Astrocyte (in vitro differentiated cells and primary cell): ENCODE data around the gene TANGO2. TPM values are rescaled to one million over a fixed set of nuclear protein-coding genes. Genes with fewer than 3 reads are reported as not detected.
A peak's percentile ranks its signal among the peaks of the same experiment; 100 is the strongest.

Experiments used
- DNase-seq: peaks from one replicate; pipeline ENCODE4 v3.0.0-alpha.2; 2010; ENCODE audit warnings: low read depth
- FAIRE-seq: peaks from 2 replicates; lab custom pipeline; 2011; peaks lifted over from hg19 to GRCh38; lab: Jason Lieb, UNC
- H2AFZ ChIP-seq: 2 replicates; pipeline ENCODE4 v1.6.0; 2012; ENCODE audit warnings: low read depth, low read length, inconsistent platforms
- H3K27ac ChIP-seq: 2 replicates; pipeline ENCODE4 v1.5.1; 2011; ENCODE audit warnings: low read depth, low read length, inconsistent platforms
- H3K27me3 ChIP-seq: 2 replicates; pipeline ENCODE4 v1.6.0; 2011; ENCODE audit warnings: low read length, inconsistent platforms; ENCODE audit not compliant: insufficient read depth
- H3K36me3 ChIP-seq: 2 replicates; pipeline ENCODE4 v1.5.1; 2011; ENCODE audit warnings: low read length, inconsistent platforms; ENCODE audit not compliant: insufficient read depth
- H3K4me1 ChIP-seq: 2 replicates; pipeline ENCODE4 v1.5.1; 2011; ENCODE audit warnings: low read length, inconsistent platforms; ENCODE audit not compliant: insufficient read depth
- H3K4me2 ChIP-seq: 2 replicates; pipeline ENCODE4 v1.6.0; 2012; ENCODE audit warnings: low read length, inconsistent platforms
- H3K4me3 ChIP-seq: 2 replicates; pipeline ENCODE4 v1.5.1; 2011; ENCODE audit warnings: low read depth, mild to moderate bottlenecking, low read length, inconsistent platforms; ENCODE audit not compliant: insufficient read depth
- H3K79me2 ChIP-seq: 2 replicates; pipeline ENCODE4 v1.6.0; 2012; ENCODE audit warnings: mild to moderate bottlenecking, low read length, inconsistent platforms; ENCODE audit not compliant: insufficient read depth
- H3K9ac ChIP-seq: 2 replicates; pipeline ENCODE4 v1.6.0; 2012; ENCODE audit warnings: mild to moderate bottlenecking, low read length, inconsistent platforms
- H3K9me3 ChIP-seq: 2 replicates; pipeline ENCODE4 v1.5.1; 2012; ENCODE audit warnings: low read depth, mild to moderate bottlenecking, low read length, inconsistent platforms; ENCODE audit not compliant: insufficient read depth
- H4K20me1 ChIP-seq: 2 replicates; pipeline ENCODE4 v1.6.0; 2012; ENCODE audit warnings: low read length, inconsistent platforms; ENCODE audit not compliant: insufficient read depth
- H3K27ac Mint-ChIP-seq: one replicate; pipeline ENCODE4 v1.8.0; 2021; ENCODE audit warnings: mild to moderate bottlenecking, mixed read lengths; ENCODE audit not compliant: unreplicated experiment
- H3K27me3 Mint-ChIP-seq: one replicate; pipeline ENCODE4 v1.8.0; 2021; ENCODE audit warnings: low read depth, mixed read lengths; ENCODE audit not compliant: unreplicated experiment
- H3K36me3 Mint-ChIP-seq: one replicate; pipeline ENCODE4 v1.8.0; 2021; ENCODE audit warnings: low read depth, mixed read lengths; ENCODE audit not compliant: unreplicated experiment
- H3K4me1 Mint-ChIP-seq: one replicate; pipeline ENCODE4 v1.8.0; 2021; ENCODE audit warnings: low read depth, mixed read lengths; ENCODE audit not compliant: unreplicated experiment
- H3K4me3 Mint-ChIP-seq: one replicate; pipeline ENCODE4 v1.8.0; 2021; ENCODE audit warnings: mild to moderate bottlenecking, moderate library complexity, mixed read lengths; ENCODE audit not compliant: unreplicated experiment
- H3K9me3 Mint-ChIP-seq: one replicate; pipeline ENCODE4 v1.8.0; 2021; ENCODE audit warnings: mild to moderate bottlenecking, mixed read lengths; ENCODE audit not compliant: unreplicated experiment
- CTCF ChIP-seq: IDR thresholded peaks from 2 replicates; pipeline ENCODE4 v1.5.1; 2011; ENCODE audit warnings: low read depth, mild to moderate bottlenecking, inconsistent platforms, low read length, moderate library complexity; ENCODE audit not compliant: insufficient read depth
- EZH2 ChIP-seq: IDR thresholded peaks from 2 replicates; pipeline ENCODE4 v1.6.1; 2012; ENCODE audit warnings: mild to moderate bottlenecking, low read length, inconsistent platforms; ENCODE audit not compliant: insufficient read depth
- total RNA-seq: library from RNA; stranded (reverse); gene quantifications from 2 replicates; pipeline ENCODE4 v1.2.1, GENCODE V29; 2021

The TANGO2 gene
- total RNA-seq, 1 donor from 2014 or later = 28.0 TPM

GRCh38 chr22:19973551-19974267 lies 47.2 kb upstream of the TANGO2 start:
- DNase-seq (no peak), FAIRE-seq (no peak)
- Histone ChIP-seq H3K27me3 (no peaks in the 10 kb centered on the region), H3K27ac (no peak overlapping the region), H3K4me3 (no peak overlapping the region), H2AFZ (no peak overlapping the region), H3K9ac (no peak overlapping the region), H4K20me1 (peaks cover 25% of the 10 kb centered on the region), H3K36me3 (no peaks in the 10 kb centered on the region), H3K4me2 (no peak overlapping the region), H3K9me3 (no peaks in the 10 kb centered on the region), H3K79me2 (no peaks in the 10 kb centered on the region), H3K4me1 (peaks cover 10% of the 10 kb centered on the region)
- Mint-ChIP-seq H3K9me3 (no peaks in the 10 kb centered on the region), H3K4me3 (no peak overlapping the region), H3K27ac (no peak overlapping the region), H3K36me3 (no peaks in the 10 kb centered on the region), H3K4me1 (peaks cover 3% of the 10 kb centered on the region), H3K27me3 (no peaks in the 10 kb centered on the region)
- TF ChIP-seq CTCF (no peak), EZH2 (no peak)

GRCh38 chr22:19974268-19974861 lies 46.5 kb upstream of the TANGO2 start:
- no peaks in the 10 kb centered on the region for H3K27me3 ChIP-seq
- DNase-seq = peak; percentile 69
- peaks cover 10% of the 10 kb centered on the region for H3K4me1 ChIP-seq
- H3K27ac ChIP-seq = no peak overlapping the region
- no peak for FAIRE-seq
- H3K9me3 ChIP-seq = no peaks in the 10 kb centered on the region
- Mint-ChIP-seq H3K27me3 (no peaks in the 10 kb centered on the region), H3K36me3 (no peaks in the 10 kb centered on the region), H3K4me1 (peaks cover 3% of the 10 kb centered on the region), H3K9me3 (no peaks in the 10 kb centered on the region), H3K4me3 (no peak overlapping the region), H3K27ac (no peak overlapping the region)
- no peaks in the 10 kb centered on the region for H3K36me3 ChIP-seq
- no peak overlapping the region for H3K4me3 ChIP-seq
- TF ChIP-seq CTCF = no peak
- TF ChIP-seq EZH2 = no peak
- H3K9ac ChIP-seq = no peak overlapping the region
- no peak overlapping the region for H3K4me2 ChIP-seq
- no peak overlapping the region for H2AFZ ChIP-seq
- no peaks in the 10 kb centered on the region for H3K79me2 ChIP-seq
- H4K20me1 ChIP-seq = peaks cover 24% of the 10 kb centered on the region
